GM21367 (cell line): ENCODE measurements around the gene PLEKHJ1.

ENCODE experiments used
- ATAC-seq: cut with Tn5 transposase; IDR thresholded peaks from one replicate; pipeline ENCODE4 v1.9.1; 2021; ENCODE audit not compliant: unreplicated experiment

Gene PLEKHJ1

DNA sequence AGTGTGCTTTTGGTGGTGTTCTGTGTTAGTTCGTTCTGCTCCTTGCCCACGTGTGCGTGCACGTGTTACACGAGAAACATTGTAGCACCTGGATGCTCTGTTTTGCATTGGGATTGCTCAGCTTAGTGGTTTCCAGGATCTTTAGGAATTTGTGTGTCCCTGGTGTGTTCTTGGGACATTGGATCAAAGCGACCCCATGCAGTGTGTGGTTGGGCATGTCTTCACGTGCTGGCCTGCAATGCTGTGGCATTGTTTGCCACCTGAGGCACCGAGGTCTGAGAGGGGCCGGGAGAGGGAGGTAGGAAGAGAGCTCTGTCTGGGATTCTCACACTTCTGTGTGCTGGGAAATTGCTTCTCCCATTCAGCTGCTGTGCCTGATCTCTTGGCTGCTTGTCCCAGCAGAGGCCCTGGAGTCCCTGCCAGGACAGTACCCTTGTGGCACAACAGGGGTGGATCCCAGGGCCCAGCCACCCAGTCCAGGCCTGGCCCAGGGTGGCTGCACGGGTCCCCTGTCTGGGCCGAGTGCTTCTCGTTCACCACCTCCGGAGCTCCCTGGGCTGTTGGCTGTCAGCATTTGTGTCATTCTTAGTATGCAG lies 11.3 kb downstream of the PLEKHJ1 start:
- no peak for ATAC-seq

DNA sequence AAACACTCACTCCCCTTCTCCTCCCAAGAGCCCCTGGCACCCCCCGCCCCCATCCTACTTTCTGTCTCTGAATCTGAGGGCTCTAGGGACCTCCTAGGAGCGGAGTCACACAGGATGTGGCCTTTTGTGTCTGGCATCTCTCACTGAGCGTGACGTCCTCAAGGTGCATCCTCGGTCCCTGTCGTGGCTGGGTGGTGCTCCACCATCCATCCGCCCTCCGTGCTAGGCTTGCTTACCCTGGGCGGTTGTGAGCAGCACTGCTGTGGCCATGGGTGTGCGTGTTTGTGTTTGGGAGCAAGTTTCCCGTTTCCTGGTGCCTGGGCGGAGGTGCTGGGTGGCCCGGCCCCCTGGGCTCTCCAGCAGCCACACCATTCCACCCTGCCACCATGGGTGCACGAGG lies 12.2 kb downstream of the PLEKHJ1 start:
- no peak for ATAC-seq

DNA sequence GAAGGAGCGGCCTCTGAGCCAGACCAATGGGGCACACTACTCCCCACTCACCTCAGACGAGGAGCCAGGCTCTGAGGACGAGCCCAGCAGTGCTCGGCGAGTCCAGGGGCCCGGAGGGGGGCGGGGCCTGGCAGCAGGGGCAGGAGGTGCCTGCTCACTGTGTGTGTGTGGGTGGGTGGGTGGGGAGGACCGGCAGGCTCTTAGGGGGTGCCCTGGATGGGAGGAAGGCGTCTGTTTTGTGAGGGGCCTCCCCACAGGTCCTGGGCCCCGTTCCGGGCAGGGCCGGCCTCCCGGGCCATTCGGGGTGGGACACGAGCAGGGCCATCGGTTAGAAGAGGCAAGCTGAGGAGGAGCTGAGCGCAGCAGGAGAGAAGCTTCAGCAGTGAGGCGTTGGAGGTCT lies 12.7 kb downstream of the PLEKHJ1 start:
- ATAC-seq: no peak

DNA sequence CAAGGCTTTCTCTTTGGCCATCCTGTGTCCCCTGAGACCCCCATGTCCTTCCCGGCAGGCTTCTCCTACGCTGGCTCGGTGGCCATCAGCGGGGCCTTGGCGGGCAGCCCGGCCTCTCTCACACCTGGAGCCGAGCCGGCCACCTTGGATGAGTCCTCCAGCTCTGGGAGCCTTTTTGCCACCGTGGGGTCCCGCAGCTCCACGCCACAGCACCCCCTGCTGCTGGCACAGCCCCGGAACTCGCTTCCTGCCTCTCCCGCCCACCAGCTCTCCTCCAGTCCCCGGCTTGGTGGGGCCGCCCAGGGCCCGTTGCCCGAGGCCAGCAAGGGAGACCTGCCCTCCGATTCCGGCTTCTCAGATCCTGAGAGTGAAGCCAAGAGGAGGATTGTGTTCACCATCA lies 14.2 kb downstream of the PLEKHJ1 start:
- no peak for ATAC-seq

DNA sequence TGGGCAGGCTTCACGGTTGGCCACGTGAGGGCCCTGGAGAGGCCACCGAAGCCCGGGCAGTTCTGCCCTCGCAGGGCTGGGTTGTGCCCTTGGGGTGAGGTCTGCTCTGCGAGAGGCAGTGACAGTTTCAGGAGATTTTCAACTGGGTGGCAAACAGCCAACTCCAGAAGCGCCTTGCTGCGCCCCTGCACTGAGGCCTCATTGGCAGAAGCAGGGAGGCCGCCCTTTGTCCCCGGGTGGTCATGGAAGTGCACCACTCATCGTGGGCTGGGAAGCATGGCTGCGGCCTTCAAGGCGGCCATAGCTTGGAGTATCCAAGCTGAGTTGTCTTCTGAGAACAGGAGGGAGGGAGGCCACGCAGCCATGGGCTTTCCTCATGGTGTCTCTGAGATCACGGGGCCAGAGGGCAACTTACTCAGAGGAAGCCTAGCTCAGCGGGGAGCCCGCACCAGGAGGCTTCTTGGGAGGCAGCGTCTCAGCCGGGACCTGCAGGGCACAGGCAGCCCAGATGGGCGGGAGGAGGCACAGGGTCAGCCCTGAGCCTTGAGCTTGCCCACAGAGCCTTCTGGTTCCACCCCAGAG lies 14.8 kb downstream of the PLEKHJ1 start:
- no peak for ATAC-seq

DNA sequence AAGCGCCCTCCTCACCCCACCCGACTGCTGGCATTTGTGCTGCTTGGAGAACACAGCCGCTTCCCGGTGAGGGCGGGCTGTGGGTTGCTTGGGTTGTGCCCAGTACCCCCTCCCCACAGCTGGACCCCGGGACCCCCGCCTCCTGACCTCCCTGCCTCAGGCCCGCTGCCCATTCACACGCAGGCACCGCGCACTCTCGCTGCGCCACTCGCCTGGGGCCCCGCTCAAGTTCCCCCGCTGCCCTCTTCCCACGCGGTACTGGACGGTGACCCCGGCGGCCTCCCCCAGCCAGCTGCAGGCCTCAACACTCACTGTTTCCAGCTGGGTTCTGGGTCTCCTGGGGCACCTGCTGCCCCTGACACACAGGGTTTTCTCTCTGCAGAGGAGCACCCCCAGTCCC lies 16.4 kb downstream of the PLEKHJ1 start:
- ATAC-seq: no peak

DNA sequence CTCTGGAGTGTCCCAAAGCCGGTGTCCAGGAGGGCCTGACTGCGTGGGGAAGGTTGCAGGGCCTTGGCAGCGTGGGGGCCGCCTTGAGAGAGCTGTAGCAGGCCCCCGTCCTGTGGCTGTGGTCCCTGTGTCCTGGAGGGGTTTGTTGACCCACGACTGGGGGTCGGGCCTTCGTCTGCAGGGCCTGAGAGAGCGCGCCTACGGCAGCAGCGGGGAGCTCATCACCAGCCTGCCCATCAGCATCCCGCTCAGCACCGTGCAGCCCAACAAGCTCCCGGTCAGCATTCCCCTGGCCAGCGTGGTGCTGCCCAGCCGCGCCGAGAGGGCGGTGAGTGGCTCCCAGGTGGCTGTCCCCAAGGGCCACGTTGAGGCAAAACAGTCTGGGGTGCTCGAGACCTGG lies 18.5 kb downstream of the PLEKHJ1 start:
- ATAC-seq: no peak

DNA sequence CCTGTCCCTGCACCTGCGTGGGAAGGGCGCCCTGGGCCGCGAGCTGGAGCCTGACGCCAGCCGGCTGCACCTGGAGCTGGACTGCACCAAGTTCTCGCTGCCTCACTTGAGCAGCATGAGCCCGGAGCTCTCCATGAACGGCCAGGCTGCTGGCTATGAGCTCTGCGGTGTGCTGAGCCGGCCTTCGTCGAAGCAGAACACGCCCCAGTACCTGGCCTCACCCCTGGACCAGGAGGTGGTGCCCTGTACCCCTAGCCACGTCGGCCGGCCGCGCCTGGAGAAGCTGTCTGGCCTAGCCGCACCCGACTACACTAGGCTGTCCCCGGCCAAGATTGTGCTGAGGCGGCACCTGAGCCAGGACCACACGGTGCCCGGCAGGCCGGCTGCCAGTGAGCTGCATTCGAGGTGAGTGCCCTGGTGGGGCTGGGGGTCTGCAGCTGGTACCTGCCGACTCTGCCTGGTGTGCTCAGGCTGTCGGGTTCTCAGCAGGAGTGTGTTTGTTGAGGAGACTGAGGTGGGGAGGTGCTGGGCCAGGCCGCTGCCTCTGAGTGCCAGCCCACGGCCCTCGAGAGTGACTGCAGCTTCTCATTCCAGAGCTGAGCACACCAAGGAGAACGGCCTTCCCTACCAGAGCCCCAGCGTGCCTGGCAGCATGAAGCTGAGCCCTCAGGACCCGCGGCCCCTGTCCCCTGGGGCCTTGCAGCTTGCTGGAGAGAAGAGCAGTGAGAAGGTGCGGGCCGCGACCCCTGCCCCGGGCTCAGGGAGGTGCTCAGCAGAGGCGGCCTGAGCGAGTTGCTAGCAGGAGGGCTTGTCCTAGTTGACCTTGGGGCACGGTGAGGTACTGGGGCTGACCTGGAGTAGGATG lies 19.5 kb downstream of the PLEKHJ1 start:
- ATAC-seq: no peak

DNA sequence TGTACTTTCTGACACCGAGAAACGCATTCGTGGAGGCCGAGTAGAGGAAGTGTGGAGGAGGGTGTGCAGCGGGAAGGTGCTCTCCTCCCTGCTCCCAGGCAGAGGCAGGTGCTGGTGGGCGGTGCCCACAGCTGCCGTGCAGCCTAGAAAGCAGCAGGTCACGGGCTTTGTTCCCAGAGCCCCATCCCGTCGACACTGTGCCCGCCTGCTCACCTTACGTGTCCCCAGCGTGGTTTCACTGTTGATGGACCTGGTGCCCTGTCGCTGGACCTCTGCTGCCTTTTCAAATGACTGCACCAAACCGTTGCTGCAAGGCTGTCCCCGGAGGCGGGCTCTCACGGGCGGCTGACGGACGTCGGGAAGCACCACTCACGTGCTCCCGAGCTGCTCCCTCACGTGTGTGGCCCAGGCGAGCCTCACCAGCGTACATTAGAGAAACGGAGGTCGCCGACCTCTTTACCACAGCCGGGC lies 20.8 kb downstream of the PLEKHJ1 start:
- no peak for ATAC-seq

DNA sequence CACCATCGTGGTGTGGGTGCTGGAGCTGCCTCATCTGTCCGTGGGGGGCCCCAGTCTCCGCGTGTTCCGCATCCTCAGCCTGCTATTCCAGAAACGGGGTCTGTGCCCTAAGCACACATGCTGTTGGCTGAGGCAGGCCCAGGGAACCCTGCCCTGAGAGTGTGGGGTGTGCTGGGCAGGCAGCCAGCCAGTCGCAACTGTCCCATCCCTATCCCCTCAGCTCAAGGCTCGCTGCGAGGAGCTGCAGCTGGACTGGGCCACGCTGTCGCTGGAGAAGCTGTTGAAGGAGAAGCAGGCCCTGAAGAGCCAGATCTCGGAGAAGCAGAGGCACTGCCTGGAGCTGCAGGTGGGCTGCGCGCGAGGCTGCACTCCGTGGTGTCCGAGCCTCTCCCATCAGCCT lies 21.9 kb downstream of the PLEKHJ1 start:
- no peak for ATAC-seq

DNA sequence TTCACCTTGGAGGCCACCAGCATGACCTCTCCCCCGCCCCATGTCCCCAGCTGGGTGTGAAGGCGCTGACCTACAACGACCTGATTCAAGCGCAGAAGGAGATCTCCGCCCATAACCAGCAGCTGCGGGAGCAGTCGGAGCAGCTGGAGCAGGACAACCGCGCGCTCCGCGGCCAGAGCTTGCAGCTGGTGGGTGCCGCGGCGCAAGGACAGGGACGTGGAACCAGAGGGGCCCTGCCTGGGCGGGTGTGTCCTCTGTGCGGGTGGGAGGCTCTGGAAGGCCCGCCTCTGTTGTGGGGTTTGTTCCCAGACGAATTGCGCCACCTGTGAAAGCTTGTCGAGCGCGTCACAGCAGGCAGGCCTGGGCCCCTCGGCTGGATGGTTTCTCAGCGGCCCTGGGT lies 22.3 kb downstream of the PLEKHJ1 start:
- no peak for ATAC-seq

DNA sequence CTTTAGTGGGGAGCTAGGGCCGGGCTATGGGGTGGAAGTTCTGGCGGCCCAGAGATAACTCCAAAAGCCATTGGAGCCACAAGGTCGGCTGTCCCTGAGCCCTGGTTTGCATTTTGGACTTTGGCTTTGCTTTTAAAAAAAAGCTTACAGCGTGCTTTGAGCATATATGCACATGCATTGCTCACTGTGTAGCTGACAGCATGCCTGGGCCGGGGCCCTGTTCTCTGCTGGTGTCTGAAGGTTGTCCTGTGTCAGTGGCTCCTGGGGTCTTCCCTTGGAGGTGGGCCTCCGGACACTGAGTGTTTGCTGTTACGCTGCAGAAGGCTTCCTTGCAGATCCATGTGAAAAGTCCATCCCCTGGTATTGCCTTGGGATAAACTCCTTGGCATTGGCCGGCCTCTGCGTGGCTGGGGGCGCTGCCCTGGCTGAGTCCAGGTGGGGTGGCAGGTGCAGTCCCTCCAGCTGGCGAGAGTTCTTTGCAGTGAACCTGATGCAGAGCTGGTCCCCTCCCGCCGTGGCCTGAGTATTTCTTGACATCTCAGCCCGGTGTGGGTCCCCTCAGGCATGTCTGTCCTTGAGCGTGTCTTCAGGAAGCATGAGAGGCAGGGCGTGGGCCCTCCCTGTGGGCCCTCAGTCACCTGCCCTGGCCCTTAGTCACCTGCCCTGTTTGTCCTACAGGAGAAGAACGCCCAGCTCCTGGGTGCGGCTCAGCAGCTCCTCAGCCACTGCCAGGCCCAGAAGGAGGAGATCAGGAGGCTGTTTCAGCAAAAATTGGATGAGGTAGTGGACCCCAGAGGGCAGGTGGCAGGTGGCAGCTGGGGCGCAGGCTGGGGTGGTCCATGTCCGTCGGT lies 23.0 kb downstream of the PLEKHJ1 start:
- no peak for ATAC-seq

DNA sequence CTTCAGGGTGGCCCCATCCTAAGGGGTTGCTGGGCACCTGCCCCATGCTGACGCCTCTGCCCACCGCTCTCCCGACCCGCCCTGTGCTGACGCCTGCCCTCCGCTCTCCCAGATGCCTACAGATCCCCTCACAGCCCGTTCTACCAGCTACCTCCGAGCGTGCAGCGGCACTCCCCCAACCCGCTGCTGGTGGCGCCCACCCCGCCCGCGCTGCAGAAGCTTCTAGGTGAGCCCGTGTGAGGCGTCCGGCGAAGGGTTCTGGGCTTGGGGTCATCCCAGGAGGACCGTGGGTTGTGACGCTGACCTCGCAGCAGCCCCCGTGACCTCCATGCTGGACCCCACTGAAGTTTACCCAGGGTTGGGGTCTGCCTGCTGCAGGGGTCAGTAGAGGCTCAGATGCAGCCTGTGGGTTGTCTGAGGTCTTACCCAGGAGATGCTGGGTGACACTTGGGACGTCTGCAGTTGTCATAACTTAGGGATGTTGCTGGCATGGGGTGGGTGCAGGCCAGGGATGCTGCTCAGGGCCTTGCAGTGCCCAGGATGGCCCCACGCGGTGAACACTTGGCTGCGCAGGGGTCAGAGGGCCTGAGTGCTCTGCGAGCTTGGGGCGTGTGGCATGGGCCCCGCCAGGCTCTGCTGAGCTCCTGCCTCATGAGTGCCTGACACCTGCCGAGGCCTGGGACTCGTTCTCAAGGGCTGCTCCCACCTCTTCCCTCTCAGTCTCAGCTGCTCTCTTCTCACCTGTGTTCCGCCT lies 25.0 kb downstream of the PLEKHJ1 start:
- no peak for ATAC-seq

DNA sequence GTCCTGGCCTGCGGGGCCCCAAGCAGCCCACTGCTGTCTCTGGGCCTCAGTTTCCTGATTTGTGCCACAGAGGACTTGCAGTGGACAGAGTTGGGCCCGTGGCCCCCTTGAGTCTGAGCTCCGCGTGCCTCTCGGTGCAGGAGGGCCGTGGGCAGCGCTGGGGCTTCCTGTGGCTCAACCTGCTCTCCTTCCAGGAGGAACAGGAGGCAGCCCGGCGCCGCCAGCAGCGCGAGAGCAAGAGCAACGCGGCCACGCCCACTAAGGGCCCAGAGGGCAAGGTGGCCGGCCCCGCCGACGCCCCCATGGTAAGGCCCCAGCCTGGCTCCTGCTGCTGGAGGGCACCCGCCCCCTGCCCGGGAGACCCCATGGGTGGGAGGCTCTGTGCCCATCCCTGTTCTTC lies 25.9 kb downstream of the PLEKHJ1 start:
- ATAC-seq: no peak

DNA sequence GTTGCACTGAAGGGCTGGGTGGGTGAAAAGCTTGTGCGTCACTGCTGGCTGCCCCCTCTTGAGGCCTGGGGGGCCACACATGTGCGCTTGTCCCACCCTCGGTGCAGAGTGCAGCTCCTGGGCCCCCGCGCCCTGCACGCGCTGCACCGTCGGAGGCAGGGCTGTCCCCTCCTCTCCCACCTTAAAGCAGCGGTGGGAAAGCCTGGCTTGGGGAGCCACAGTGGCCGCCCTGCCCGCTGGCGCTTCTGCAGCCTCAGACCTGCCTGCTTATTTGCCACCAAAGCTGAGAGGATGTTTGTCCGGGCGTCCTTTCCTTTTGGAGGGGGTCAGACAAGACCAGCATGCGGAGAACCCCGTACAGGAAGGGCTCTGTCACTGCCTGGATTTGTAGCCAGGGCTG lies 26.7 kb downstream of the PLEKHJ1 start:
- ATAC-seq: no peak

DNA sequence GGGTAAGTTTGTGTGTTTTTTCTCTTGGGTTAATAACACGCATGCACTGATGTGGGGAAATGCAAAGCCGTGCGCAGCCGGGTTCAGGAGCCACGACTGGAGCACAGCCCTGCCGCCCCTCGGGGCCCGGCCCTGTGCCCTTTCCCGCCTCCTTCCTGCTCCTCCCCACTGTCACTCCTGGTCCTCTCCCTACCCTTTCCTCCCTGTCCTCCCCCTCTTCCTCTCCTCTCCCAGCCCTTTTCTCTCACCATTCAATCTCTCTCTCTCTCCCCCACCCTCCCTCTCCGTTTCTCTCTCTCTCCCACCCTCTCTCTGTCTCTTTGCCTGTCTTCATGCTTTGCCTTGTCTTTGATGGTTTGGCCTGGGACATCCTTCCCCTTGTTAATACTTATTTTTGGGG lies 27.2 kb downstream of the PLEKHJ1 start:
- ATAC-seq: no peak

DNA sequence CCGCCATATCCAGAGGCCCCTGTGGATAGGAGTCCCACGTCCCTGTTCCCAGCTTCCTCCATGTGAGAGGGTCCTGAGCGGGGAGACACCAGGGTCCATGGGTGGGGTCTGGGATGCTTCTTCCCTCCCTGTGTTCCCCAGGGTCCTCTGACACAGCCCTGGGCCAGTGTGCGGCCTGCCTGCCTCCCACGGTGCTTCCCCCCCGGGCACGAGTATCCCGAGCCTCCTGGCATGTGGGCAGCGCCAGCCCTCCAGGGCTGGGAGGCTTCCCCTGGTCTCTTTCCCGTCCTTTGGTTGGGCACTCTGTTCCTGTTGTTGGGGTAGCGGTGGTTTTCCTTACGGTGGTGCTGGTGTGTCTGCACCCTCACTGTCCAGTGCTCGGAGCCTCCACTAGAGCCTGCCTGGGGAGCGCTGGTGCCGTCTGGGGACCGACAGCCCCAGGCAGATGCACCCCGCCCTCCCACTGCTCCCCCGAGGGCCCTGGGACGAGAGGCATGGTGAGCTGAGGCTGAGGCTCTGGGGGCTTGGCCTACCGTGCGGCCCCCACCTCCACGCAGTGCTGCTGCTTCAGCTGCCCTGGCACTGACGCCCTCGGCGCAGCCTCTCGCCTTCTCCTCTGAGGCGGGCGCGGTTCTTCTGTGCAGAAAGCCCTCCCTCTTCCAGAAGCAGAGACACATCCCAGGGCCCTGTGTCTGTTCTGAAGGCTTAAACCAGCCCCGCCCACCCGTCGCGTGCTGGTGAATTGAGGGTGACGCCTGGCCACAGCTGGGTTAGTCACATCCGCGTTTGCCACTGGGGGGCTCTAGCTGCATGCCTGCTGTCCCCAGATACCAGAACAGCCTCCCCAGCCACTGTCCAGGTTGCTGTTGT lies 27.9 kb downstream of the PLEKHJ1 start:
- ATAC-seq: no peak

DNA sequence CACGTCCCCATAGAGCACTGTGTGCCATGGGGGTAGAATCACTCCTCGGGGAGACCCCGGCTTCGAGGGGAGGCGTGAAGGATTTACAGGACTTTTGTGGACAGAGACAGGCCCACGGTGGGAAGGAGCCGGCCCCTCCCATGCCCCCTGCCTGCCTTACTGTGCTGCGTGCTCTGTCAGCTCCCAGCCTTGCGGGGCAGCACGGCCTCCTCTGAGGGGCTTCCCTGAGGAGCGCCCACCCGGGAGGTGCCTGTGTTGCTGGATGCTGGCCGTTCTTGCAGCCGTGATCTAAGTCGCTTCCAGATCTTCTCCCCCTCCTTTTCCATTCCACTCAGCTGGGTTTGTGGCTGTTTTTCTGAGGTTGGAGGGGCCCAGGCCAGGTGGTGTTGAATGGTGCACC lies 29.1 kb downstream of the PLEKHJ1 start:
- ATAC-seq: no peak

DNA sequence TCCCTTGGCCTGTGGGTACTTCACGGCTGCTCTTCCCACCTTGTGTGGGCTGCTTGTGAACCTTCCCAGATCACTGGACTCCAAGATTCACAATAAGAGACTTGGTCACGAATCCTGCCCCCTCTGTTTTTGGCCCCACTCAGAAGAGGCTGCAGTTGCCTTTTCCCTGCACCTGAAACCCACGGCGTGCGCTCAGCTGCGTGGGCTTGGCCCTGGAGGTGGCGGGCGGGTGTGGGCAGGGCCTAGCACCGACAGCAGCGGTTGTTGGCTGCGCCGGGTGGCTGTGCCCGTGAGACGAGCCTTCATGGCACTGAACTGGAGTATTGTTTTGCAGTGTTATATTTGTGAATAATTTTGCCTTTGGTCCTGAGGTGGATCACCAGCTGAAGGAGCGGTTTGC lies 33.8 kb downstream of the PLEKHJ1 start:
- ATAC-seq: no peak
